Right renal pelvis (tissue), 4 donors: ENCODE data around the gene SDHA. TPM values are rescaled to one million over a fixed set of nuclear protein-coding genes. Genes with fewer than 3 reads are reported as not detected.
"Not testable (repeated sequence)": the region's sequence is repeated elsewhere in the genome, so short reads cannot be mapped to it uniquely, and the experiment has no call there.

ENCODE experiments used
- DNase-seq, 4 donors: peaks; one replicate each; pipeline ENCODE4 v3.0.0-alpha.2; 2013; ENCODE audit warnings: low read depth in 4 of 4, low spot score in 3 of 4, missing footprints in 1 of 4
- polyA plus RNA-seq, 4 donors: library from polyadenylated mRNA; unstranded; fragments of 120-200 nt; gene quantifications; one replicate each; pipeline ENCODE4 v1.2.1, GENCODE V29; 2013; ENCODE audit not compliant: insufficient read length in 4 of 4

SDHA gene
- polyA plus RNA-seq, 4 donors: 131 to 152 (median 142) TPM

DNA sequence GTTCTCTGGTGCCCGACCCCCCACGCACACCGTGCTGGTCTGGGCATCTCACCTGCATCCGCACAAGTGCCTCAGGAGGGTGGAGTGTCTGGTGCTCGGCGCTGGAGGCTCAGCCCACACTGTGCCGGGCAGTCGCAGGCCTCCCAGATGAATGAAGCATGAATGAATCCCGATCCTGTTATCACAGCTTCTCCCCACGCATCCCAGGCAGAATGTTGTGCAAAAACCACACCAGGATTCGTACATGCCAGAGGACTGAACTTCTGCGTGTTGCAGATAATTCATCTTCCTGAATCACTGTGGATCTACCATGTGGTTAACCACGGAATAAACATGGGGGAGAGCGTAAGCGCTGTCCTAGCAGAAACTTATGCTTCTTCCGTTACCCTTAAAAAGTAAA is 78.8 kb downstream of the SDHA start:
- DNase-seq: not testable (repeated sequence)

- DNase-seq: not testable (repeated sequence)
These were observed 79.3 kb downstream of the SDHA start for GRCh38 chr5:297448-297847.

DNA sequence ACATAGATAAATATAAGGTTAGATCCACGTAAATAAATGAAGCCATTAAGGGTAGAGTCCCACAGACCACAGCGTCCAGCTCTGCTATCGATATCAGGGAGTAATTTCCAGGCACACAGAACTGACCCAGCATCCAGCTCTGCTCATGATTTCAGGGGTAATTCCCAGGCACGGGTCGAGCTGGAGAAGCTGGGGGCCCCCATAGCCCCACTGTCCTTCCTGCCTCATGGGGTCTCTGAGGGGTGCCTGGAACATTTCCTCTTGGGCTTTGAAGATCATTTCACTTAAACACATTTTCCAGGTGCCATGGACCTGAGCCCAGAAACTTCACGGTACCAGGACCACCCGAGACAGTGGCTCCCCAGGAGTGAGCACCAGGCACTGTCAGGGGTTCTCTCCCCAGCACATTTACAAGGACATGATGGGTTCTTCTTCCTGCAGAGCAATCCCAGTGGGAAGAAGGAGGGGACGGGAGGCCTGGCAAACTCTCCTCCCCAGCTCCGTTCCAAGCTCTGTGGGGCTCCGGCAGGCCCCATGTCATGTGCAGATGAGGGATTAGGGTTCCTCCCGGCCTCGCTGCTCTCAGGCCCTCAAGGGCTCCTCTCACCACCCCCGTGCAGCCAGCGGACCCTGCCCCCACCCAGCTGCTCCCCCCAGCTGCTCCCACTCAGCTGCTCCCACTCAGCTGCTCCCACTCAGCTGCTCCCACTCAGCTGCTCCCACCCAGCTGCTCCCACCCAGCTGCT is 80.0 kb downstream of the SDHA start:
- not testable (repeated sequence) for DNase-seq

DNA sequence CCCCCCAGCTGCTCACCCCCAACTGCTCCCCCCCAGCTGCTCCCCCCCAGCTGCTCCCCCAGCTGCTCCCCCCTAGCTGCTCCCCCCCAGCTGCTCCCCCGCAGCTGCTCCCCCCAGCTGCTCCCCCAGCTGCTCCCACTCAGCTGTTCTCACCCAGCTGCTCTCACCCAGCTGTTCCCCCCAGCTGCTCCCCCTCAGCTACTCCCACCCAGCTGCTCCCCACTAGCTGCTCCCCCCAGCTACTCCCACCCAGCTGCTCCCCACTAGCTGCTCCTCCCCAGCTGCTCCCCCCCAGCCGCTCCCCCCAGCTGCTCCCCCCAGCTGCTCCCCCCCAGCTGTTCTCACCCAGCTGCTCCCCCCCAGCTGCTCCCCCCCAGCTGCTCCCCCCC is 80.6 kb downstream of the SDHA start:
- no peak for DNase-seq

- not testable (repeated sequence) for DNase-seq
These were observed 81.8 kb downstream of the SDHA start for GRCh38 chr5:299921-300320.

DNA sequence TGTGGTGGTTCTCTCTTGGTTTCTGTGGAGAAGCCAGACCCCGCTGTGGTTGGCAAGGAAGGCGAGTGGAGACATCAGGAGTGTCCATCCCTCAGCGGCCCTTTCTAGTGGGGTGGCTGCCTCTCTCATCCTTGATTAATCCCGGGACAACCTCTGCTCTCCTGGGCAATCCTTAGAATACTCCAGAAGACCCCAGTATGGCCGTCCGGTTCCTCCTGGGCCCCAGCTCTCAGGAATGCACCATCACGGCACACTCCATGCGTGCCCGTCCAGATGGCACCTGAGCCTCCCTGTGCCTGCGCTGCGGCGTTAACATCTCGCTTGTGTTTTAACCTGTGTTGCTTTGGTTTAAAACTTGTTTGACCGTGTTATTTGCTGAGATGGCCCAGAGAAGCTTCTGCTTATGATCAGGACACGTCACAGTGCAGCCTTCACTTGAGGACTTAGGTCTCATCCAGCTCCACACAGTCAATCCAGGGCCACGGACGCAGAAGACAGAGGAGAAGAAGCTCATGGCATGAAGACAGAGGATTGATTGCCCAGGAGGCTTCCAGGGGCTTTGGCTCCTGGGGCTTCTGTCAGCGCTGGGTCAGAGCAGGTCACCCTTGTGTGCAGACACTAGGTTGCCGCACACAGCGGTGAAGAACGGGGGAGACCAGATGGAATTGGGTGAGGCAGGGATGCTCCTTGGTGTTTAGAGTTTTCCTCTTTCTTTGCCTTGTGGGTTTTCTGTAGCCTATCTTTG is 82.7 kb downstream of the SDHA start:
- not testable (repeated sequence) for DNase-seq

DNA sequence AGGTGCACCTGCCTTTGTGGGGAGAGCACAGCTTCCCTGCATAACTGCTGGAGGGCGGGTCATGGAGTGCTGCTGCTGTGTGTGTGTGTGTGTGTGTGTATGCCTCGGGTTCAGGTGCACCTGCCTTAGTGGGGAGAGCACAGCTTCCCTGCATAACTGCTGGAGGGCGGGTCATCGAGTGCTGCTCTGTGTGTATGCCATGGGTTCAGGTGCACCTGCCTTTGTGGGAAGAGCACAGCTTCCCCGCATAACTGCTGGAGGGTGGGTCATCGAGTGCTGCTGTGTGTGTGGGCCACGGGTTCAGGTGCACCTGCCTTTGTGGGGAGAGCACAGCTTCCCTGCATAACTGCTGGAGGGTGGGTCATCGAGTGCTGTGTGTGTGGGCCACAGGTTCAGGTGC is 84.3 kb downstream of the SDHA start:
- DNase-seq: not testable (repeated sequence)

- DNase-seq: no peak
These were observed 84.8 kb downstream of the SDHA start for GRCh38 chr5:302966-303365.

DNA sequence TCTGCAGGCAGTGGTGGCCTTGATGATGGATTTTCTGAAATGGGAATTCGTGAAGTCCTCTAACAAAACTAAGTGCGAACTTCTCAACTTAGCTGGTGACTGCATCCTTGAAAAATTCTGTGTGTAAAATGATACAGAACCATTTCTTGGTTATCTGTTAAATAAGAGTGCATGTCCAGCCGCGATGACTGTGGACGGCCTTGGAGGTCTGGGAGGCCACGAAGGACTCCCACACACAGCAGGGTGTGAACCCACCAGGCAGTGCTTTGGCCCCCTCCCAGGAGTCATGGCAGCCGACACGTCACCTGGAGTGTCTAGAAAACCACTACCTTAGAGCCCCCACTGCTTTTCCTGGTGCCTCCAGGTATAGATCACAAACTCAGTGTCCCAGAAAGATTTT is 85.6 kb downstream of the SDHA start:
- not testable (repeated sequence) for DNase-seq

- DNase-seq: no peak
These were observed 86.9 kb downstream of the SDHA start for GRCh38 chr5:305050-305449.

DNA sequence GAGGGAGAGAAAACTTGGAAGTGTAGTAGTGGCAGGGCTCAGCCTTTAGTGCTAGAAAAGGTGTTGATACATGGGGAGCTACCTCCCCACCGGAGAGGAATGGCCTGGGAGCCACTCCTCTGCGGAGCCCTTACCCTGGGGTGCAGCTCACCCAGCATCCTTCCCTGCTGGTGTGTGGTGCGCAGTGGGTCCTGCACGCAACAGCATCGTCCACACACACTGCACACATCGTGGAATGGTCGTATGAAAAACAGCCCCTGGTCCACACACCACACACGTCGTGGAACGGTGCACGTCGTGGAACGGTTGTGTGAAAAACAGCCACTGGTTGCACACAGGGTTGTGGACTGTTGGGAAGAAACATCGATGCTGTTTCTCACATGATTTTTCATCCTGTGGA is 87.3 kb downstream of the SDHA start:
- DNase-seq: no peak

GRCh38 chr5:306011-306805 is 88.1 kb downstream of the SDHA start:
- no peak for DNase-seq

Other genes with a start within 250 kb of the SDHA start
- gene PLEKHG4B, start 126.2 kb upstream of the SDHA start, polyA plus RNA-seq: 10 to 100 TPM; 10.7 to 12.1 (median 11.5) TPM
- gene LRRC14B, start 26.8 kb upstream of the SDHA start, polyA plus RNA-seq: under 1 TPM in 1 of 4 donors, not detected in 3; 0.16 TPM
- 10 to 100 TPM; 12.8 to 16.8 (median 14.1) TPM for gene CCDC127, start 167 bp upstream of the SDHA start, polyA plus RNA-seq
- gene PDCD6, start 53.3 kb downstream of the SDHA start, polyA plus RNA-seq: 100 to 1,000 TPM; 130 to 137 (median 133) TPM
- 1 to 10 TPM; 1.8 to 2.9 (median 2.4) TPM for gene AHRR, start 103.4 kb downstream of the SDHA start, polyA plus RNA-seq
- gene EXOC3, start 224.9 kb downstream of the SDHA start, polyA plus RNA-seq: 10 to 100 TPM; 49.2 to 60.5 (median 52.5) TPM